ENCODE measurements around the gene OTOP2.

OTOP2 gene

DNA sequence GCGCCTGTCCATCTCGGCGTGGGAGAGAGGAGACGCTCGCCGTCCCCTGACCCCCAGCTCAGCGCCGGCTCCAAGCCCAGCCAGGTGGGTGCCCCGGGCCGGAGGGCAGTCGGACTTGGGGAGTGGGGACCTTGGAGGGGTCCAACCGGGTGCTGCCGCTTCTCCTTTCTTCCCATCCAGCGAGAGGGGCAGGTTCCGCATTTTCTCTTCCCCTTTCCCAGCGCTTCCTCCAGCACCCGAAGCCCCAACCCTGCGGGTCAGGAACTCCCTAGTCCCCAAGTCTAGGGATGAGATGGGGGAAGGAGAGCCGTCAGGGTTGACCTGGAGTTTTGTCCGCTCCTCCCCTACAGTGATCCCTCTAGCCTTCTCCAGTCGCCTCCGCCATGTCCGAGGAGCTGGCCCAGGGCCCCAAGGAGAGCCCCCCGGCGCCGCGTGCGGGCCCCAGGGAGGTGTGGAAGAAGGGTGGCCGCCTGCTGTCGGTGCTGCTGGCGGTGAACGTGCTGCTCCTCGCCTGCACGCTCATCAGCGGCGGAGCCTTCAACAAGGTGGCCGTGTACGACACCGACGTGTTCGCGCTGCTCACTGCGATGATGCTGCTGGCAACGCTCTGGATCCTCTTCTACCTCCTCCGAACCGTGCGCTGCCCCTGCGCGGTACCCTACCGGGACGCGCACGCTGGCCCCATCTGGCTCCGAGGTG is at the start of gene OTOP2:
OTOP2 (plus strand) TSS at position 24 of the 699 bp plus-strand sequence; CDS start at position 384, 360 bp downstream.
- peak in 2 of 3 experiments; percentile 56 for DNase-seq

GRCh38 chr17:74874615-74875037 is 49.4 kb upstream of the OTOP2 start:
- no peak for DNase-seq

DNA sequence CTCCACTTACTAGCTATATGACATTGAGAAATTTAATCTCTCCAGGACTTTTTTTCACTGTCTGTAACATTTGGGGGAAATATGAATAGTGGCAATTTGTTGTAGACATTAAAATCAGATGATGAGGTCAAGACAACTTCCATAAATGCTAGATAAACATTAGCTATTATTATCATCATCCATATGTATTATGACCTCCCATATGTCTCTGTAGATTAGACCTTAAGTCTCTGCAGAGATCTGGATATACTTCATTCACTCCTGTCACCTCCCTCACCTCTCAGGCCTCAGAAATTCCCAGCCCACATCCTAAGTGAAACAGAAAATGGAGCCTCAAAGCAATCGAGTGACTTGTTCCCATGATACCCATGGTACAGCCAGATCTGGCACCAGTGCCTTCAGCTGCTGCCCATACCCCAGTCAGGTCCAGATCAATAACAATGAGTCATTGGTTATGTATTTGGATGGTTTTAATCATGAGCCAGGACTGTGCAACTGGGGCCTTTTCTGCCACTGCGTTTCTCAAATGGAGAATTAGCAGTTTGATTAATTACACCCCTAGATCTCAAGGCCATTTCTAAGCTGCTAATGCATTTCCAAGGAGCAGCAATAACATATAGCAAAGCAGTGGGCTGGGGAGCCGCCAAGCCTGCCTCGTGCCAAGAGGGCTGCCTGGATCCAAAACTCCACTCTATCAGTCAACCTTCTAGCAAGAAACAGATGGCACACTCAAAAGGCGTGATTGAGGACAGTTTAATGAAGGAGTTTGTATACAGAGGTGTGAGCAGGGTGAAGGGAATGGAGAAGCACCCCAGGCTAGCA is 48.7 kb upstream of the OTOP2 start:
- DNase-seq = no peak

DNA sequence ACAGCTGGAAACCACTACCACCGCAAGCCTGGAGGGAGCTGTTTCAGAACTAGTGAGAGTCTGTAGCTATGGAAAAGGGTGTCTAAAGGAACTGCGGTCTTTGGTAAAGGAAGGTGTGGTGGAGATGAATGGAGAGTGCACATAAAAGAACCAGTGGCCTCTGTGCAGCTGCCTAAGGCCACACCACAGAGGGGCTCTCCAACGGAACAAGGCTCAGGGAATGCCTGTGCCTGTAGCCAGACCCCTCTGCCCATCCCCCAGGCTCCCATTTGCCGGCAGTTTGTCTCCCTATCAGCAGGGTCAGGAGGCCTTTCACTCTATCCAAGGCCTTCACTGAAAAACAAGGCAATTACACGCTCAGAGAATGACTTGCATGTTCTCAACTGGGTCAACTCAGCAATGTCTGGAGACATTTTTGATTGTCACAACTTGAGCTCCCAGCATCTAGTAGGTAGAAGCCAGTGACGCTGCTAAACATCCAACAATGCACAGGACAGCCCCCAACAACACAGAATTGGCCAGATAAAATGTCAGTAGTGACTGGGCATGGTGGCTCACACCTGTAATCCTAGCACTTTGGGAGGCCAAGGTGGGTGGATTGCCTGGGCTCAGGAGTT is 48.0 kb upstream of the OTOP2 start:
- DNase-seq = no peak

DNA sequence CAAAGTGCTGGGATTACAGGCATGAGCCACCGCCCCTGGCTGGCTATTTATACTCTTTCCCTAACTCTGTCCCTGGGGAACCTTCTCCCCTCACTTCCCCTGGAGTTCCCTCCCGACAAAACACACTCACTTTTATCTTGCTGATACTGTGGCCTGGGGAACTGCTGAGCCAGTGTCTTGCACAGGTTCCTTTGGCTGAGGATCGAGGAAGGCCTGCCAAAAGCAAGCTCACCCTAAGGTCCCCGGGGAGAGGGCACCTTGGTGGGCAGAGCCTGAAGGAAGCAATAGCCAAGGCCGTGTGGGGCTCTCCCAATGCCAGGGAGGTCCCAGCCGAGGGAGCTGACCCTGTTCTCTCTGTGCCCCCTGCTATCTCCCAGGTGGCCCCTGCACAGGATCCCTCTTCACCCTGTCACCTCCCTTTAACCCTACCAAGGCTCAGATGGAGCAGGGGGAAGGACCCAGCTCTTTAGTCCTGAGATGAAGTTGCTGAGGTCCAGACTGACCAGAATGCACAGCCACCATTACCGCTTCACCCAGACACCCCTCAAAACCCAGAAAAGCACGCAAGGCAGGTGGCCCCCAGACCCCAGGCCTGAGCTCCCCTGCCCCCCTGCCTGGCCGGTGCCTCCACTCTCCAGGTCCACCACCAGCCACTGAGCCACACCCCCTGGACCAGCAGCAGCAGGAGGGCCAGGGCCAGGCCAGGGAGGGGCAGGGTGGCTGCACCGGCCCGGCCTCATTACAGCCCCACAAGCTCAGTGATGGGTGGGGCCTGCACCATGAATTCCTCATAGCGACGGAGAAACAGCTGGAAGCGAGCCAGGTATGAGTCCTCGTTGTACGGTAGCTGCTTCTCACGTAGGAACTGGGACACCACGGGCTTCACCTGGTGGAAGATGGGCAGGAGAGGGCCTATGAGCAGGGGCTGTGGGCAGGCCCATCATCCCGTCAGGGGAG is 46.2 kb upstream of the OTOP2 start:
- peak in 1 of 3 experiments; percentile 14 for DNase-seq

DNA sequence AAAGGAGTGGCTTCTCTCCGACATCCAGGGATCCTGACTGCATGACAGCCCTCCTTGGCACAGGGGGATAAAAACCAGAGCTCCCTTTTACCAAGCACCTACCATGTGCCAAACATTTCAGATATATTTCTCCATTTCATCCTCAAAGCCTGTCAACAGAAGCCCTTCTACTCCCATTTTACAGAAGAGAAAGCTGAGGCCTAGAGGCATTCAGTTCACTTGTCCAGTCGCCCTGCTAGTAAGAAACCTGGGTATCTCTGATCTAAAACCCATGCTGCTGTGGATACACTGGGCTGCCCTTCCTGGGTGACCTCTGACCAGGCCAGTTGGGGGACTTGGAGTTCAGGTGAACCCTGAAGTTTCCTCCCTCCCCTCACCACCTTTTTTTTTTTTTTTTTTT is 45.4 kb upstream of the OTOP2 start:
- no peak for DNase-seq

DNA sequence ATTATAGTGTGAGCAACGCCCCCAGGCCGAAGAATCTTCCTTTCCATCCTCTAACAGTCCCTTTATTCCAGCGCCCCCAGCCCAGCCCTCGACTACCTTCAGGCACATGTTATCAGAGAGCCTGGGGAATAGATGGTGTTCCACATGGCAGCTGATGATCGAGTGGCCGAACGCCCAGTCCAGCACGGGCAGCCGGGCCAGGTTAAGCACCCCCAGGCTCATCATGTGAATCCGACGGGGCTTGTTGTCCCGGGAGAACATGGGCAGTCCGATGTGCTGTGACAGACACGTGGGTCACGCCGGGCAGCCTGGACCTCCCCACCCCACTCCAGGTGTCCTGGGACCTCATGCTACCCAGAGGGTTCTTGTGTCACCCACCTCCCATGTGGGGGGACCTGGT is 44.8 kb upstream of the OTOP2 start:
- DNase-seq = no peak

GRCh38 chr17:74881073-74881472 is 43.0 kb upstream of the OTOP2 start:
- no peak for DNase-seq

DNA sequence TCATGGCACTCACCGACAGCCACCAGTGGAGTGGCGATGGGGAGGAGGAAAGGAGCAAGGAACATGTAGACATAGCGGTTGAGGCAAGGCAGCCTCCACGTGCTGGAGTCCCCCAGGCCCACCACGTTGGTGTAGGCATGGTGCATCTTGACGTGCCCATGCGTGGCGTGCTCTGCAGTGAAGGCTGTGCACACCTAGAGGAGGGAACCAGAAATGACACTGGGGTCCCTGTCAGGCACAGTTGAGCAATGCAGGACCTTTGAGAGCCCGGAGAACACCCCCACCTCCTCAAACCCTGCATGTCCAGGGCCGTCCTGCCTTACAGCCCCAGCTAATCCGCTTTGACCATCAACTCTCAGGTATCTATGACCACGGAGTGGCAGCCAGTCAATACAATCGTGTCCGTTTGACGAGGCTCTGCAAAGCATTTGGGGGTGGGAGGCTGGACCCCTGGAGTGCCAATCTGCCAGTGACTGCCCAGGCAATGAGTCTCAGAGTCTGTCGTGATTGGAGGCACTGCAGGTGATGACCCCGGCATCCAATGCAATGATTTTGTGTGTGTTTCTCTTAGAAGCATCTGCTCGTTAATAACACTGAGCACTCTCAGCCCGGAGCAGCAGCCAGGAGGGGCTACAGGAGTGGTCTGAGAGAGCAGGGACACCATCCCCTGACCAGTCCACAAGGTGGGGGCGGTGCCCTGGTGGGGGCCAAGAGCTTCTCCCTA is 41.4 kb upstream of the OTOP2 start:
- DNase-seq = no peak

DNA sequence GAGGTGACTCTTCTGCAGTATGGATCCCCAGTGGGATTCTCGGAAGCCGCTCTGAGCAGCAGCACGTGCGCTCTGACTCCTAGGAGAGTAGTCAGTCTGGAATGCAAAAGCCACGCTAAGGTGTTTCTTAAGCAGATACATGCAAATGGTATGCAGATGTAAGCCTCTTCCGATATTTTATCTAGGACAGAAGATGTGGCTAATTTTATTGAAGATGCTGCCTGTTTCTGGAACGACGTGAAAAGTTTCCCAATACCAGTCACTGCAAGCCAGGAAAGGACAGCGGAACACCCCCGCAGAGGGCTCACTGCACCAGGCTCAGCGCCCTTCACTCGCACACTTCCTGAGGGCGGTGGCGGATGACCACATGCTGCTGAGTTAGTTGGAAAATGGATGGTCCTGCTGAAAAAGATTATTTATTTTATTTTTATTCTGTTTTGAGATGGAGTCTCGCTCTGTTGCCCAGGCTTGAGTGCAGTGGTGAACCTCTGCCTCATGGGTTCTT is 40.8 kb upstream of the OTOP2 start:
- no peak for DNase-seq

GRCh38 chr17:74888469-74888868 is 35.6 kb upstream of the OTOP2 start:
- DNase-seq = no peak

- DNase-seq = no peak
Observed at GRCh38 chr17:74890554-74890953, 33.5 kb upstream of the OTOP2 start.

- DNase-seq = peak in 1 of 3 experiments; percentile 4
Observed at GRCh38 chr17:74892013-74892841, 31.8 kb upstream of the OTOP2 start.

GRCh38 chr17:74892974-74893911 is 30.8 kb upstream of the OTOP2 start, which contains the start of gene FADS6:
FADS6 (minus strand) TSS chr17:74893633; CDS start chr17:74893595, 38 bp downstream.
- peak in 2 of 3 experiments; percentile 46 to 50 for DNase-seq

GRCh38 chr17:74893936-74894671 is 30.0 kb upstream of the OTOP2 start:
- no peak for DNase-seq

GRCh38 chr17:74898376-74898946 is 25.6 kb upstream of the OTOP2 start:
- DNase-seq = no peak

GRCh38 chr17:74900208-74900607 is 23.9 kb upstream of the OTOP2 start:
- DNase-seq = no peak

Data from NCI-H1417 (cell line).